H1 (cell line): ENCODE data around the gene SIGLEC7. TPM values are rescaled to one million over a fixed set of nuclear protein-coding genes. Genes with fewer than 3 reads are reported as not detected.

Experiments used
- CTCF ChIA-PET: fragments of 300-600 bp; sonication (Branson Sonifier 250); formaldehyde crosslinking; loops from one replicate; lab custom pipeline; 2021; ENCODE audit not compliant: partially characterized antibody; lab: Charles Lee
- POLR2A ChIA-PET: fragments of 300-600 bp; sonication (Branson Sonifier 250); formaldehyde crosslinking; loops from one replicate; lab custom pipeline; 2021; ENCODE audit warnings: inconsistent platforms; ENCODE audit not compliant: partially characterized antibody; lab: Charles Lee
- DNase-seq, 2 experiments: peaks; one replicate each; pipeline versions ENCODE4 v3.0.0 to v3.0.0-alpha.2; 2010 to 2022; ENCODE audit warnings: low spot score in 2 of 2, low read depth in 1 of 2, mixed read lengths in 1 of 2
- FAIRE-seq: peaks from 2 replicates; lab custom pipeline; 2011; peaks lifted over from hg19 to GRCh38; lab: Jason Lieb, UNC
- H2AFZ ChIP-seq: 2 replicates; pipeline ENCODE4 v1.8.1; 2012; ENCODE audit warnings: low read length, inconsistent platforms
- H2AK5ac ChIP-seq: 2 replicates; pipeline ENCODE4 v1.6.1; 2013; ENCODE audit warnings: low read depth, low read length
- H2BK120ac ChIP-seq: replicated peaks from 2 replicates; pipeline ENCODE3; 2013; ENCODE audit warnings: low read depth, low read length, inconsistent platforms
- H2BK12ac ChIP-seq: 2 replicates; pipeline ENCODE4 v1.6.1; 2013; ENCODE audit warnings: low read depth, low read length
- H2BK15ac ChIP-seq: 2 replicates; pipeline ENCODE4 v1.6.1; 2013; ENCODE audit warnings: low read length
- H2BK20ac ChIP-seq: 2 replicates; pipeline ENCODE4 v1.6.1; 2013; ENCODE audit warnings: low read length
- H2BK5ac ChIP-seq: 2 replicates; pipeline ENCODE4 v1.6.1; 2013; ENCODE audit warnings: low read depth, low read length
- H3K14ac ChIP-seq: 2 replicates; pipeline ENCODE4 v1.6.1; 2013; ENCODE audit warnings: inconsistent platforms; ENCODE audit not compliant: insufficient read length
- H3K18ac ChIP-seq: 2 replicates; pipeline ENCODE4 v1.6.1; 2013; ENCODE audit warnings: low read length; ENCODE audit errors: extremely low read depth
- H3K23ac ChIP-seq: 2 replicates; pipeline ENCODE4 v1.6.1; 2013; ENCODE audit warnings: inconsistent platforms; ENCODE audit not compliant: insufficient read length
- H3K23me2 ChIP-seq: 2 replicates; pipeline ENCODE4 v1.6.1; 2013; ENCODE audit warnings: low read depth, low read length
- H3K27ac ChIP-seq: 2 replicates; pipeline ENCODE4 v1.6.1; 2011; ENCODE audit warnings: low read depth, low read length, inconsistent platforms
- H3K27me3 ChIP-seq, 4 experiments: replicated peaks in 1 of 4; 1 replicate in 1 of 4; 2 replicates in 3 of 4; pipeline versions ENCODE4 v1.6.1 to v1.8.1; 2011 to 2013; ENCODE audit warnings: low read length in 3 of 4, mild to moderate bottlenecking in 3 of 4, inconsistent platforms in 2 of 4, mixed read lengths in 2 of 4, moderate library complexity in 1 of 4; ENCODE audit not compliant: control insufficient read depth in 3 of 4, insufficient read depth in 3 of 4; ENCODE audit errors: extremely low read depth in 1 of 4
- H3K36me3 ChIP-seq, 4 experiments: 2 replicates each; pipeline versions ENCODE4 v1.6.1 to v1.8.1; 2011 to 2013; ENCODE audit warnings: mild to moderate bottlenecking in 4 of 4, low read length in 3 of 4, moderate library complexity in 2 of 4, control low read depth in 1 of 4, inconsistent platforms in 1 of 4; ENCODE audit not compliant: insufficient read depth in 4 of 4, control insufficient read depth in 2 of 4
- H3K4ac ChIP-seq: replicated peaks from 2 replicates; pipeline ENCODE3; 2013; ENCODE audit warnings: low read length, low read depth, mixed read lengths, inconsistent platforms; ENCODE audit not compliant: insufficient read length
- H3K4me1 ChIP-seq, 4 experiments: replicated peaks in 1 of 4; 1 replicate in 1 of 4; 2 replicates in 3 of 4; pipeline versions ENCODE4 v1.6.1 to v1.8.1; 2011 to 2013; ENCODE audit warnings: low read length in 3 of 4, inconsistent platforms in 2 of 4, mixed read lengths in 1 of 4; ENCODE audit not compliant: insufficient read depth in 4 of 4, control insufficient read depth in 3 of 4
- H3K4me2 ChIP-seq, 2 experiments: 2 replicates each; pipeline versions ENCODE4 v1.6.1 to v1.8.1; 2011 to 2013; ENCODE audit warnings: low read depth in 2 of 2, low read length in 2 of 2, control low read depth in 1 of 2, inconsistent platforms in 1 of 2, mild to moderate bottlenecking in 1 of 2; ENCODE audit not compliant: insufficient read depth in 1 of 2
- H3K4me3 ChIP-seq, 4 experiments: fragments of 200-600, 300-600 bp in 1 of 4; sonication (generic), shearing (Covaris generic), sonication (Bioruptor Twin) in 1 of 4; 2 replicates each; pipeline versions ENCODE4 v1.5.1 to v1.8.1; 2011 to 2016; ENCODE audit warnings: low read length in 4 of 4, low read depth in 3 of 4, control low read depth in 2 of 4, inconsistent platforms in 2 of 4, mild to moderate bottlenecking in 2 of 4, mixed read lengths in 1 of 4, moderate library complexity in 1 of 4; ENCODE audit not compliant: insufficient read depth in 2 of 4; ENCODE audit errors: extremely low read depth in 1 of 4
- H3K56ac ChIP-seq: replicated peaks from 2 replicates; pipeline ENCODE3; 2013; ENCODE audit warnings: low read depth, mild to moderate bottlenecking, mixed read lengths, low read length, inconsistent platforms; ENCODE audit not compliant: insufficient read length
- H3K79me1 ChIP-seq: 2 replicates; pipeline ENCODE4 v1.6.1; 2013; ENCODE audit warnings: low read depth, low read length, control low read depth
- H3K79me2 ChIP-seq, 2 experiments: 2 replicates each; pipeline versions ENCODE4 v1.6.1 to v1.8.1; 2012 to 2013; ENCODE audit warnings: low read length in 2 of 2, mild to moderate bottlenecking in 2 of 2, inconsistent platforms in 1 of 2; ENCODE audit not compliant: insufficient read depth in 2 of 2, control insufficient read depth in 1 of 2
- H3K9ac ChIP-seq, 4 experiments: replicated peaks in 1 of 4; 1 replicate in 1 of 4; 2 replicates in 3 of 4; pipeline versions ENCODE4 v1.6.1 to v1.8.1; 2011 to 2013; ENCODE audit warnings: low read depth in 3 of 4, low read length in 3 of 4, control low read depth in 2 of 4, mild to moderate bottlenecking in 2 of 4, moderate library complexity in 2 of 4, inconsistent platforms in 1 of 4; ENCODE audit errors: extremely low read depth in 1 of 4
- H3K9me3 ChIP-seq, 2 experiments: 2 replicates each; pipeline versions ENCODE4 v1.6.1 to v1.8.1; 2012 to 2013; ENCODE audit warnings: mild to moderate bottlenecking in 2 of 2, moderate library complexity in 2 of 2, control low read depth in 1 of 2, inconsistent platforms in 1 of 2, low read depth in 1 of 2, low read length in 1 of 2, mixed read lengths in 1 of 2; ENCODE audit not compliant: insufficient read depth in 2 of 2
- H4K20me1 ChIP-seq, 2 experiments: replicated peaks in 1 of 2; 2 replicates each; pipeline versions ENCODE3 to v1.8.1; 2011 to 2013; ENCODE audit warnings: inconsistent platforms in 2 of 2, low read length in 2 of 2, mild to moderate bottlenecking in 1 of 2; ENCODE audit not compliant: insufficient read depth in 2 of 2, control insufficient read depth in 1 of 2
- H4K5ac ChIP-seq: 2 replicates; pipeline ENCODE4 v1.6.1; 2013; ENCODE audit warnings: low read length, low read depth, mixed read lengths, inconsistent platforms; ENCODE audit not compliant: insufficient read length
- H4K8ac ChIP-seq: 2 replicates; pipeline ENCODE4 v1.8.0; 2013; ENCODE audit warnings: mild to moderate bottlenecking, moderate library complexity, low read length, inconsistent platforms; ENCODE audit not compliant: insufficient read depth; ENCODE audit errors: extremely low read depth
- H4K91ac ChIP-seq: replicated peaks from 2 replicates; pipeline ENCODE3; 2013; ENCODE audit warnings: low read length, mixed read lengths, inconsistent platforms; ENCODE audit not compliant: insufficient read length
- BCL11A ChIP-seq, 2 experiments: IDR thresholded peaks; one replicate each; pipeline ENCODE4 v1.6.1; 2011; ENCODE audit warnings: low read depth in 2 of 2, low read length in 2 of 2, mild to moderate bottlenecking in 2 of 2
- BRCA1 ChIP-seq: IDR thresholded peaks from 2 replicates; pipeline ENCODE4 v1.6.1; 2012; ENCODE audit warnings: low read depth, low read length, improper control_type of control experiment
- CREB1 ChIP-seq: IDR thresholded peaks from 2 replicates; pipeline ENCODE4 v1.6.1; 2012; ENCODE audit warnings: inconsistent platforms
- CTBP2 ChIP-seq: IDR thresholded peaks from 2 replicates; pipeline ENCODE4 v1.7.0; 2011; ENCODE audit warnings: borderline replicate concordance, mild to moderate bottlenecking, moderate library complexity, mixed read lengths, low read length; ENCODE audit not compliant: insufficient read depth, insufficient read length
- E2F6 ChIP-seq: IDR thresholded peaks from 2 replicates; pipeline ENCODE4 v1.6.1; 2012; ENCODE audit warnings: inconsistent platforms
- HDAC2 ChIP-seq, 2 experiments: fragments of 300-600 bp in 1 of 2; sonication (generic) in 1 of 2; IDR thresholded peaks; 2 replicates each; pipeline ENCODE4 v1.6.1; 2011 to 2012; ENCODE audit warnings: low read depth in 2 of 2, low read length in 2 of 2, mild to moderate bottlenecking in 2 of 2, moderate library complexity in 2 of 2, borderline replicate concordance in 1 of 2, inconsistent platforms in 1 of 2
- JUN ChIP-seq: IDR thresholded peaks from 2 replicates; pipeline ENCODE4 v1.6.1; 2011; ENCODE audit warnings: low read depth, mild to moderate bottlenecking, improper control_type of control experiment, low read length
- NANOG ChIP-seq: IDR thresholded peaks from 2 replicates; pipeline ENCODE4 v1.6.1; 2011; ENCODE audit warnings: low read length, low read depth, mild to moderate bottlenecking, inconsistent platforms; ENCODE audit not compliant: insufficient read depth, poor library complexity, severe bottlenecking
- POU5F1 ChIP-seq: IDR thresholded peaks from 2 replicates; pipeline ENCODE4 v1.6.1; 2011; ENCODE audit warnings: low read depth, mild to moderate bottlenecking, low read length, moderate library complexity
- SP1 ChIP-seq: IDR thresholded peaks from 2 replicates; pipeline ENCODE4 v1.6.1; 2011; ENCODE audit warnings: low read depth, low read length
- SP2 ChIP-seq: IDR thresholded peaks from 2 replicates; pipeline ENCODE4 v1.6.1; 2012; ENCODE audit warnings: mild to moderate bottlenecking, low read length, inconsistent platforms
- SP4 ChIP-seq: IDR thresholded peaks from 2 replicates; pipeline ENCODE4 v1.6.1; 2012; ENCODE audit warnings: low read length, inconsistent platforms
- WGBS, 2 experiments: shearing (Covaris generic) in 1 of 2; methylation state at CpG; one replicate each; pipeline versions ENCODE4 v1.1.6 to v1.1.7; 2013 to 2015; ENCODE audit warnings: low lambda C conversion rate in 2 of 2, mixed read lengths in 2 of 2, inconsistent platforms in 1 of 2, low coverage in 1 of 2, missing lambda C conversion rate in 1 of 2; ENCODE audit not compliant: insufficient replicate concordance in 2 of 2, insufficient coverage in 1 of 2, insufficient read length in 1 of 2; ENCODE audit errors: extremely low coverage in 1 of 2, missing lambda C conversion rate in 1 of 2; 5-methylcytosine and 5-hydroxymethylcytosine counted together
- long read RNA-seq, 2 experiments: library from RNA in 1 of 2; library from capped mRNA in 1 of 2; stranded (forward); transcript quantifications; one replicate each; pipeline ENCODE4 v2.0.0, GENCODE V29; 2021; ENCODE audit warnings: inconsistent platforms in 1 of 2
- polyA minus RNA-seq, 3 experiments: library from RNA; depleted of rRNA, polyadenylated mRNA; stranded (reverse); fragments of >200 nt; gene quantifications; 1 replicate in 2 of 3; 2 replicates in 1 of 3; pipeline ENCODE4 v1.2.3, GENCODE V29; 2011
- polyA plus RNA-seq, 7 experiments: library from polyadenylated mRNA; depleted of rRNA in 3 of 7; stranded (reverse) in 5 of 7; unstranded in 2 of 7; fragments of >200 nt in 5 of 7; fragments of 200-250 nt in 2 of 7; gene quantifications; 1 replicate in 5 of 7; 2 replicates in 1 of 7; 4 replicates in 1 of 7; pipeline versions ENCODE4 v1.2.1 to v1.2.3, GENCODE V29; 2011 to 2013; ENCODE audit warnings: missing spikeins in 2 of 7, mixed read lengths in 2 of 7
- total RNA-seq: library from RNA; stranded (reverse); fragmentation: NEBNext Ultra II Directional; extraction: Animal tissue kit (Norgen Biotek cat#: 25700); gene quantifications from 2 replicates; pipeline ENCODE4 v1.2.1, GENCODE V29; 2021

Gene SIGLEC7
- total RNA-seq (not detected in 2 replicates), polyA plus RNA-seq (2011; rRNA removed) (not detected in 2 replicates), polyA minus RNA-seq (2011; rRNA and poly(A)+ RNA removed) (not detected in 2 replicates)
- polyA plus RNA-seq (2011; cell fraction: cytosol; rRNA removed), result not detected
- not detected for polyA plus RNA-seq (2011; cell fraction: nucleus; rRNA removed)
- polyA plus RNA-seq (2012, experiment 1 of 2), result not detected in 4 replicates
- not detected for polyA plus RNA-seq (2012, experiment 2 of 2)
- polyA plus RNA-seq (2013, experiment 1 of 2), result not detected
- not detected for polyA plus RNA-seq (2013, experiment 2 of 2)
- not detected for polyA minus RNA-seq (2011; cell fraction: cytosol; rRNA and poly(A)+ RNA removed)
- polyA minus RNA-seq (2011; cell fraction: nucleus; rRNA and poly(A)+ RNA removed), result not detected
- long read RNA-seq, experiment 1, result 0 reads
- long read RNA-seq, experiment 2, result 0 reads

- no peak within 1 kb of the TSS for H3K4ac ChIP-seq
- DNase-seq (no peak), FAIRE-seq (no peak)
- H3K4me2 ChIP-seq, result peak within 1 kb of the TSS in 1 of 2 experiments; percentile 52; a peak in 2 of 4 replicates
- WGBS, 2 experiments, result 90% methylated on average over 11 of the region's 14 CpGs; no CpG with 5 or more reads in 1 of the 2 experiments
- 0 out of 2 replicates have a peak within 1 kb of the TSS, but pooled peaks have one; percentile 61 for H2BK15ac ChIP-seq
- no peak within 1 kb of the TSS for H2AK5ac ChIP-seq
- H3K9ac ChIP-seq, result no peak within 1 kb of the TSS
- H2BK5ac ChIP-seq, result no peak within 1 kb of the TSS
- no peak within 1 kb of the TSS for H4K8ac ChIP-seq
- H2BK12ac ChIP-seq, result no peak within 1 kb of the TSS
- no peak within 1 kb of the TSS for H4K5ac ChIP-seq
- H3K4me3 ChIP-seq, result no peak within 1 kb of the TSS
- no peaks in the 10 kb centered on the region for H3K23me2 ChIP-seq
- no peak within 1 kb of the TSS for H3K14ac ChIP-seq
- H2BK20ac ChIP-seq, result no peak within 1 kb of the TSS
- no peak within 1 kb of the TSS for H4K91ac ChIP-seq
- no peak within 1 kb of the TSS for H3K56ac ChIP-seq
- no peaks in the 10 kb centered on the region for H3K79me2 ChIP-seq
- no peak within 1 kb of the TSS for H3K18ac ChIP-seq
- no peak within 1 kb of the TSS for H3K23ac ChIP-seq
- peaks cover 6 to 14% (median 8%) of the 10 kb centered on the region in 4 experiments; a peak in 5 of 7 replicates for H3K4me1 ChIP-seq
- no peaks in the 10 kb centered on the region for H3K36me3 ChIP-seq
- 0 out of 2 replicates have a peak within 1 kb of the TSS, but pooled peaks have one; percentile 46 for H2AFZ ChIP-seq
- ChIA-PET POLR2A (no interaction called here), CTCF (interaction anchor here (4.0 kb wide), 1 partner anchor 15 kb away, joined by 21 read pairs; no protein-coding TSS in a partner anchor)
- H3K27ac ChIP-seq, result no peak within 1 kb of the TSS; the same call in 1 of the 2 replicates
- H3K79me1 ChIP-seq, result no peaks in the 10 kb centered on the region
- no peaks in the 10 kb centered on the region for H4K20me1 ChIP-seq
- H3K9me3 ChIP-seq, result no peaks in the 10 kb centered on the region
- no peaks in the 10 kb centered on the region for H3K27me3 ChIP-seq
- H2BK120ac ChIP-seq, result no peak within 1 kb of the TSS
- TF ChIP-seq SP2 (no peak), JUN (no peak), BCL11A (IDR thresholded peaks at IDR 0.05; ENCODE audit: low read depth in 2 of 2, low read length in 2 of 2) (no peak), NANOG (no peak), SP4 (no peak), CTBP2 (no peak), SP1 (no peak), CREB1 (no peak), POU5F1 (no peak), BRCA1 (no peak), E2F6 (no peak), HDAC2 (IDR thresholded peaks at IDR 0.05; ENCODE audit: borderline replicate concordance in 1 of 2, low read depth in 2 of 2, low read length in 2 of 2) (no peak)
Observed at GRCh38 chr19:51142119-51142518, at the start of gene SIGLEC7. TSS of gene SIGLEC7 (plus strand) at chr19:51142301. CDS start at chr19:51142370, 69 bp downstream.
